SK-N-MC (cell line): ENCODE data around the gene CLEC4C.

Experiments
- EZH2 ChIP-seq: fragments of 200-600 bp; sonication (generic); IDR thresholded peaks from one replicate; pipeline ENCODE4 v1.6.1; 2017; ENCODE audit warnings: antibody characterized with exemption
- POLR2AphosphoS5 ChIP-seq: IDR thresholded peaks from 2 replicates; pipeline ENCODE4 v1.6.1; 2012; ENCODE audit warnings: mild to moderate bottlenecking, low read depth, low read length, borderline replicate concordance

GRCh38 chr12:7731486-7731885, 15.7 kb downstream of the CLEC4C start:
- TF ChIP-seq EZH2, result no peak
- no peak for TF ChIP-seq POLR2AphosphoS5
